ENCODE data around the gene UNCX. TPM values are rescaled to one million over a fixed set of nuclear protein-coding genes. Genes with fewer than 3 reads are reported as not detected.
"Not testable (repeated sequence)": the region's sequence is repeated elsewhere in the genome, so short reads cannot be mapped to it uniquely, and the experiment has no call there.

The UNCX gene
- polyA plus RNA-seq, 1 donor (not counting 4 experiments of a cell fraction or from before 2014, with no cell fraction given): not detected

GRCh38 chr7:1278543-1278942 is 45.9 kb downstream of the UNCX start:
- Histone ChIP-seq H4K20me1 (ENCODE audit: control insufficient read depth, extremely low read depth, insufficient read depth, low read length) (no peaks in the 10 kb centered on the region), H3K79me2 (ENCODE audit: control insufficient read depth, insufficient read depth, low read length) (no peaks in the 10 kb centered on the region), H3K9ac (ENCODE audit: control insufficient read depth, extremely low read depth, insufficient read depth, low read length) (no peak overlapping the region), H3K9me1 (ENCODE audit: control insufficient read depth, extremely low read depth, insufficient read depth, low read length) (no peaks in the 10 kb centered on the region), H3K9me3 (ENCODE audit: control insufficient read depth, low read depth, low read length) (peaks cover 3% of the 10 kb centered on the region), H2AFZ (ENCODE audit: control insufficient read depth, low read length) (no peak overlapping the region), H3K27me3 (ENCODE audit: control insufficient read depth, extremely low read depth, insufficient read depth, low read length) (no peaks in the 10 kb centered on the region), H3K4me1 (ENCODE audit: control insufficient read depth, extremely low read depth, insufficient read depth, low read length) (no peaks in the 10 kb centered on the region), H3K36me3 (ENCODE audit: control insufficient read depth in 2 of 2, extremely low read depth in 1 of 2, insufficient read depth in 2 of 2, low read length in 2 of 2) (no peaks in the 10 kb centered on the region), H3K27ac (ENCODE audit: control insufficient read depth, insufficient read depth, low read length) (no peak overlapping the region), H3K4me2 (ENCODE audit: control insufficient read depth, extremely low read depth, insufficient read depth, low read depth, low read length) (no peak overlapping the region), H3K4me3 (ENCODE audit: control insufficient read depth in 2 of 3, extremely low read depth in 1 of 3, insufficient read depth in 2 of 3, low read depth in 1 of 3, low read length in 3 of 3) (no peak overlapping the region)
- TF ChIP-seq CTCF (optimal IDR thresholded peaks at IDR 0.05 in 1 of 3, IDR thresholded peaks at IDR 0.05 in 1 of 3, conservative IDR thresholded peaks at IDR 0.05 in 1 of 3; ENCODE audit: extremely low read depth in 1 of 3, insufficient read depth in 2 of 3, low read length in 3 of 3): no peak
- no peak for TF ChIP-seq EZH2 (IDR thresholded peaks at IDR 0.05; ENCODE audit: low read length)
- no peak for FAIRE-seq
- no peak for DNase-seq (ENCODE audit: low read depth, low spot score)
- dilution Hi-C loops (cut with MboI; ENCODE audit: extremely low pct_ligation_motif_present, low sequenced_read_pairs): no loop called here

GRCh38 chr7:1279041-1279440 is 46.4 kb downstream of the UNCX start:
- H3K79me2 ChIP-seq (ENCODE audit: control insufficient read depth, insufficient read depth, low read length): no peaks in the 10 kb centered on the region
- H3K4me2 ChIP-seq (ENCODE audit: control insufficient read depth, extremely low read depth, insufficient read depth, low read depth, low read length): no peak overlapping the region
- no peak for FAIRE-seq
- DNase-seq (ENCODE audit: low read depth, low spot score): no peak
- H3K9me3 ChIP-seq (ENCODE audit: control insufficient read depth, low read depth, low read length): peaks cover 3% of the 10 kb centered on the region
- H3K9ac ChIP-seq (ENCODE audit: control insufficient read depth, extremely low read depth, insufficient read depth, low read length): no peak overlapping the region
- H3K27me3 ChIP-seq (ENCODE audit: control insufficient read depth, extremely low read depth, insufficient read depth, low read length): no peaks in the 10 kb centered on the region
- no peaks in the 10 kb centered on the region for H4K20me1 ChIP-seq (ENCODE audit: control insufficient read depth, extremely low read depth, insufficient read depth, low read length)
- H3K4me1 ChIP-seq (ENCODE audit: control insufficient read depth, extremely low read depth, insufficient read depth, low read length): no peaks in the 10 kb centered on the region
- no peaks in the 10 kb centered on the region for H3K9me1 ChIP-seq (ENCODE audit: control insufficient read depth, extremely low read depth, insufficient read depth, low read length)
- no peaks in the 10 kb centered on the region for H3K36me3 ChIP-seq (ENCODE audit: control insufficient read depth in 2 of 2, extremely low read depth in 1 of 2, insufficient read depth in 2 of 2, low read length in 2 of 2)
- H2AFZ ChIP-seq (ENCODE audit: control insufficient read depth, low read length): no peak overlapping the region
- dilution Hi-C loops (cut with MboI; ENCODE audit: extremely low pct_ligation_motif_present, low sequenced_read_pairs): no loop called here
- TF ChIP-seq EZH2 (IDR thresholded peaks at IDR 0.05; ENCODE audit: low read length) (no peak), CTCF (optimal IDR thresholded peaks at IDR 0.05 in 1 of 3, IDR thresholded peaks at IDR 0.05 in 1 of 3, conservative IDR thresholded peaks at IDR 0.05 in 1 of 3; ENCODE audit: extremely low read depth in 1 of 3, insufficient read depth in 2 of 3, low read length in 3 of 3) (no peak)
- no peak overlapping the region for H3K4me3 ChIP-seq (ENCODE audit: control insufficient read depth in 2 of 3, extremely low read depth in 1 of 3, insufficient read depth in 2 of 3, low read depth in 1 of 3, low read length in 3 of 3)
- H3K27ac ChIP-seq (ENCODE audit: control insufficient read depth, insufficient read depth, low read length): no peak overlapping the region

GRCh38 chr7:1279895-1280294 is 47.2 kb downstream of the UNCX start:
- dilution Hi-C loops (cut with MboI; ENCODE audit: extremely low pct_ligation_motif_present, low sequenced_read_pairs); H3K9ac ChIP-seq (ENCODE audit: control insufficient read depth, extremely low read depth, insufficient read depth, low read length); H3K4me3 ChIP-seq (ENCODE audit: control insufficient read depth in 2 of 3, extremely low read depth in 1 of 3, insufficient read depth in 2 of 3, low read depth in 1 of 3, low read length in 3 of 3); H3K4me2 ChIP-seq (ENCODE audit: control insufficient read depth, extremely low read depth, insufficient read depth, low read depth, low read length); H3K4me1 ChIP-seq (ENCODE audit: control insufficient read depth, extremely low read depth, insufficient read depth, low read length); FAIRE-seq; H3K9me3 ChIP-seq (ENCODE audit: control insufficient read depth, low read depth, low read length); H3K36me3 ChIP-seq (ENCODE audit: control insufficient read depth in 2 of 2, extremely low read depth in 1 of 2, insufficient read depth in 2 of 2, low read length in 2 of 2); H3K9me1 ChIP-seq (ENCODE audit: control insufficient read depth, extremely low read depth, insufficient read depth, low read length); H2AFZ ChIP-seq (ENCODE audit: control insufficient read depth, low read length); H3K79me2 ChIP-seq (ENCODE audit: control insufficient read depth, insufficient read depth, low read length); H3K27ac ChIP-seq (ENCODE audit: control insufficient read depth, insufficient read depth, low read length); H3K27me3 ChIP-seq (ENCODE audit: control insufficient read depth, extremely low read depth, insufficient read depth, low read length); H4K20me1 ChIP-seq (ENCODE audit: control insufficient read depth, extremely low read depth, insufficient read depth, low read length); DNase-seq (ENCODE audit: low read depth, low spot score): not testable (repeated sequence)

Measured in keratinocyte (primary cell).